ENCODE data around the gene HELZ2.
A peak's percentile ranks its signal among the peaks of the same experiment; 100 is the strongest.

Gene HELZ2

GRCh38 chr20:63527184-63527583 is 46.9 kb downstream of the HELZ2 start:
- CTCF ChIA-PET: interaction anchor here (1.3 kb wide), 1 partner anchor 218 kb away, joined by 5 read pairs; no protein-coding TSS in a partner anchor
- POLR2A ChIA-PET (ENCODE audit: low non-redundant PET): interaction anchor here (0.7 kb wide), 1 partner anchor 206 kb away, joined by 3 read pairs; no protein-coding TSS in a partner anchor

GRCh38 chr20:63525971-63526370 is 48.1 kb downstream of the HELZ2 start:
- POLR2A ChIA-PET (ENCODE audit: low non-redundant PET): interaction anchor here (0.7 kb wide), 1 partner anchor 12 kb away, joined by 3 read pairs; no protein-coding TSS in a partner anchor
- peak overlapping the region; percentile 47 for H3K27ac ChIP-seq
- CTCF ChIA-PET: interaction anchor here (0.9 kb wide), 1 partner anchor 12 kb away, joined by 5 read pairs; no protein-coding TSS in a partner anchor
- DNase-seq (ENCODE audit: low spot score): no peak
- TF ChIP-seq, protein P1, sequence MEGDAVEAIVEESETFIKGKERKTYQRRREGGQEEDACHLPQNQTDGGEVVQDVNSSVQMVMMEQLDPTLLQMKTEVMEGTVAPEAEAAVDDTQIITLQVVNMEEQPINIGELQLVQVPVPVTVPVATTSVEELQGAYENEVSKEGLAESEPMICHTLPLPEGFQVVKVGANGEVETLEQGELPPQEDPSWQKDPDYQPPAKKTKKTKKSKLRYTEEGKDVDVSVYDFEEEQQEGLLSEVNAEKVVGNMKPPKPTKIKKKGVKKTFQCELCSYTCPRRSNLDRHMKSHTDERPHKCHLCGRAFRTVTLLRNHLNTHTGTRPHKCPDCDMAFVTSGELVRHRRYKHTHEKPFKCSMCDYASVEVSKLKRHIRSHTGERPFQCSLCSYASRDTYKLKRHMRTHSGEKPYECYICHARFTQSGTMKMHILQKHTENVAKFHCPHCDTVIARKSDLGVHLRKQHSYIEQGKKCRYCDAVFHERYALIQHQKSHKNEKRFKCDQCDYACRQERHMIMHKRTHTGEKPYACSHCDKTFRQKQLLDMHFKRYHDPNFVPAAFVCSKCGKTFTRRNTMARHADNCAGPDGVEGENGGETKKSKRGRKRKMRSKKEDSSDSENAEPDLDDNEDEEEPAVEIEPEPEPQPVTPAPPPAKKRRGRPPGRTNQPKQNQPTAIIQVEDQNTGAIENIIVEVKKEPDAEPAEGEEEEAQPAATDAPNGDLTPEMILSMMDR (conservative IDR thresholded peaks at IDR 0.05; ENCODE audit: low read depth): no peak

More at GRCh38 chr20:63527184-63527583, 46.9 kb downstream of the HELZ2 start:
- H3K27ac ChIP-seq: peak overlapping the region; percentile 28
- TF ChIP-seq, protein P1 (conservative IDR thresholded peaks at IDR 0.05; ENCODE audit: low read depth): no peak
- no peak for DNase-seq (ENCODE audit: low spot score)

GRCh38 chr20:63525185-63525584 is 48.9 kb downstream of the HELZ2 start:
- no peak for DNase-seq (ENCODE audit: low spot score)
- TF ChIP-seq, protein P1 (conservative IDR thresholded peaks at IDR 0.05; ENCODE audit: low read depth): no peak
- POLR2A ChIA-PET (ENCODE audit: low non-redundant PET): no interaction called here
- CTCF ChIA-PET: interaction anchor here (0.9 kb wide), 1 partner anchor 13 kb away, joined by 5 read pairs; no protein-coding TSS in a partner anchor
- H3K27ac ChIP-seq: peak overlapping the region; percentile 92
